Heart left ventricle (tissue), 13 donors: ENCODE results near the gene MAGED1.

ENCODE experiments used
- CTCF ChIP-seq, 12 donors: fragments of 200-600 bp; sonication (generic) in 4 of 12; IDR thresholded peaks; one replicate each; pipeline versions ENCODE4 v1.5.0 to v1.8.0; 2018 to 2022; ENCODE audit warnings: antibody characterized with exemption in 12 of 12, mild to moderate bottlenecking in 5 of 12
- POLR2A ChIP-seq, 2 donors: fragments of 450-650 bp; IDR thresholded peaks; one replicate each; pipeline ENCODE4 v1.6.1; 2017; ENCODE audit warnings: antibody characterized with exemption in 2 of 2, mild to moderate bottlenecking in 2 of 2, moderate library complexity in 2 of 2
- donor health status: ischemic (EF 13 %, LVEDD 7.1; RV severe dilation, severe dysfunction).
- donor health status: DM: no; HTN: yes; CAD: no.
- donor health status: DM: no; HTN: no; CAD: no.
- donor health status: ischemic (EF 25% LVEDD 6.9; RV normal size, moderate dysfunction).
- donor health status: ischemic (EF 25% LVEDD 5.7; RV mildly dilated, moderate dysfunction).
- donor health status: ischemic (EF 35%, LVEDD 5.7; RV mildly dilated, moderate dysfunction).
- donor health status: nonischemic (EF 11% LVEDD 7.7; RV severe dilation, severe dysfunction).
- donor health status: DM: yes; HTN: yes; CAD: no.
- donor health status: PGD.
- donor health status: ischemic (EF 29% LVEDD 5.4; RV normal size, mild dysfunction).
- donor health status: nonischemic (EF 23%, LVEDD 6.1; RV moderate dilation, normal function).

DNA sequence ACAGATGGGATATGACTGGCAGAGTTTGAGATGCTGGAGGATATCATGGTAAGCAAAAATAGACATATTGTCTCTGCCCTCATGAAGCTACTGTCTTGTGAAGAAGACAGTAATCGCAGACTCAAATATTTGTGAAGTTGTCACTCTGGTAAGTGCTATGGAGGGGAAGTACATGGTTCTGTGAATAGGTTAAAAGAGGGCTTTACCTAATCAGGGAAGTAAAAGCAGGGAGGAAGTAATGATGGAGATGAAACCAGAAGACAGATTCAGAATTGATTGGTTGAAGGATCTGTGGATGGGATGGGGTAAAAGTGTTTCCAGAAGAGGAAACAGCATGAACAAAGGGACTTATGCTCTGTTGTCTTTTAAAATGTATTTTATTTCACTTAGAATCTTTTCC lies 19.3 kb upstream of the MAGED1 start:
- TF ChIP-seq CTCF (IDR thresholded peaks at IDR 0.05) = no peak
- TF ChIP-seq POLR2A (IDR thresholded peaks at IDR 0.05) = no peak
